MM.1S (cell line): ENCODE data around the gene TMEM45A.

ENCODE experiments used
- EZH2 ChIP-seq: fragments of 300-600 bp; sonication (generic); optimal IDR thresholded peaks from 2 replicates; pipeline ENCODE3; 2017; ENCODE audit warnings: low read depth, mild to moderate bottlenecking, antibody characterized with exemption, low read length, mixed read lengths
- EZH2phosphoT487 ChIP-seq: fragments of 300-600 bp; sonication (generic); IDR thresholded peaks from 2 replicates; pipeline ENCODE4 v1.6.1; 2018; ENCODE audit warnings: antibody characterized with exemption, low read length
- TF ChIP-seq, protein P1 (sequence below): fragments of 300-600 bp; sonication (generic); IDR thresholded peaks from 2 replicates; pipeline ENCODE4 v1.5.1; 2016; ENCODE audit warnings: antibody characterized with exemption, low read length, mixed read lengths

DNA sequence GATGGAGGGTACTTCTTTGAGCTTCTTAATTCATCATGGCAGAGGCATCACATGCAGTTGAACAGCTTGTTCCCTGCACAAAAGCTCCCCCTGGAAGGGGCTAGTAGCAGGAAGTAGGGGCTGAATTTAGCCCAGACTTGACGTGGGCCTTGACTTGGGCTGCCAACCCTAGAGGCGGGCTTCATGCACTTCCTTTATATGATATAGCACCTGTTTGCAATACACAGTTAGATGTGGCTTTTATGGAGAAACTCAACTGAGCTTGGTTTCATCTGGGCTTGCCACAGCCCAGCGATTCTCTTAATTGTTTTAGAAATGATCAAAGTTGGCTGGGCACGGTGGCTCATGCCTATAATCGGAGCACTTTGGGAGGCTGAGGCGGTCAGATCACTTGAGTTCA is 83.3 kb downstream of the TMEM45A start:
- TF ChIP-seq EZH2phosphoT487 (no peak), EZH2 (no peak)
- TF ChIP-seq, protein P1, sequence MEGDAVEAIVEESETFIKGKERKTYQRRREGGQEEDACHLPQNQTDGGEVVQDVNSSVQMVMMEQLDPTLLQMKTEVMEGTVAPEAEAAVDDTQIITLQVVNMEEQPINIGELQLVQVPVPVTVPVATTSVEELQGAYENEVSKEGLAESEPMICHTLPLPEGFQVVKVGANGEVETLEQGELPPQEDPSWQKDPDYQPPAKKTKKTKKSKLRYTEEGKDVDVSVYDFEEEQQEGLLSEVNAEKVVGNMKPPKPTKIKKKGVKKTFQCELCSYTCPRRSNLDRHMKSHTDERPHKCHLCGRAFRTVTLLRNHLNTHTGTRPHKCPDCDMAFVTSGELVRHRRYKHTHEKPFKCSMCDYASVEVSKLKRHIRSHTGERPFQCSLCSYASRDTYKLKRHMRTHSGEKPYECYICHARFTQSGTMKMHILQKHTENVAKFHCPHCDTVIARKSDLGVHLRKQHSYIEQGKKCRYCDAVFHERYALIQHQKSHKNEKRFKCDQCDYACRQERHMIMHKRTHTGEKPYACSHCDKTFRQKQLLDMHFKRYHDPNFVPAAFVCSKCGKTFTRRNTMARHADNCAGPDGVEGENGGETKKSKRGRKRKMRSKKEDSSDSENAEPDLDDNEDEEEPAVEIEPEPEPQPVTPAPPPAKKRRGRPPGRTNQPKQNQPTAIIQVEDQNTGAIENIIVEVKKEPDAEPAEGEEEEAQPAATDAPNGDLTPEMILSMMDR, result no peak
